Nephron progenitor cell (in vitro differentiated cells): Measurements from ENCODE around the gene UBAC2.
A peak's percentile ranks its signal among the peaks of the same experiment; 100 is the strongest.

Experiments used
- DNase-seq: peaks from one replicate; pipeline ENCODE4 v3.0.0; 2021
- H3K27ac Mint-ChIP-seq: 2 replicates; pipeline ENCODE4 v1.8.0; 2021; ENCODE audit warnings: mild to moderate bottlenecking, moderate library complexity, mixed read lengths
- H3K27me3 Mint-ChIP-seq: 2 replicates; pipeline ENCODE4 v1.8.0; 2021; ENCODE audit warnings: mild to moderate bottlenecking, low read depth, mixed read lengths; ENCODE audit not compliant: poor library complexity
- H3K36me3 Mint-ChIP-seq: 2 replicates; pipeline ENCODE4 v1.8.0; 2021; ENCODE audit warnings: low read depth, mixed read lengths
- H3K4me1 Mint-ChIP-seq: 2 replicates; pipeline ENCODE4 v1.8.0; 2021; ENCODE audit warnings: mixed read lengths
- H3K4me3 Mint-ChIP-seq: 2 replicates; pipeline ENCODE4 v1.8.0; 2021; ENCODE audit warnings: mild to moderate bottlenecking, moderate library complexity, mixed read lengths
- H3K9me3 Mint-ChIP-seq: 2 replicates; pipeline ENCODE4 v1.8.0; 2021; ENCODE audit warnings: mild to moderate bottlenecking, moderate library complexity, mixed read lengths
- TF ChIP-seq, protein P1 (sequence below): fragments of 200-600 bp; sonication (generic); IDR thresholded peaks from 2 replicates; pipeline ENCODE4 v1.5.0; 2021; ENCODE audit warnings: antibody characterized with exemption

Gene UBAC2

GRCh38 chr13:99367106-99367616, 166.5 kb downstream of the UBAC2 start:
- H3K4me1 Mint-ChIP-seq, result peaks cover 31% of the 10 kb centered on the region
- H3K27me3 Mint-ChIP-seq, result no peaks in the 10 kb centered on the region
- peak overlapping the region; percentile 15 for H3K27ac Mint-ChIP-seq
- no peak overlapping the region for H3K4me3 Mint-ChIP-seq
- DNase-seq, result no peak
- TF ChIP-seq, protein P1, sequence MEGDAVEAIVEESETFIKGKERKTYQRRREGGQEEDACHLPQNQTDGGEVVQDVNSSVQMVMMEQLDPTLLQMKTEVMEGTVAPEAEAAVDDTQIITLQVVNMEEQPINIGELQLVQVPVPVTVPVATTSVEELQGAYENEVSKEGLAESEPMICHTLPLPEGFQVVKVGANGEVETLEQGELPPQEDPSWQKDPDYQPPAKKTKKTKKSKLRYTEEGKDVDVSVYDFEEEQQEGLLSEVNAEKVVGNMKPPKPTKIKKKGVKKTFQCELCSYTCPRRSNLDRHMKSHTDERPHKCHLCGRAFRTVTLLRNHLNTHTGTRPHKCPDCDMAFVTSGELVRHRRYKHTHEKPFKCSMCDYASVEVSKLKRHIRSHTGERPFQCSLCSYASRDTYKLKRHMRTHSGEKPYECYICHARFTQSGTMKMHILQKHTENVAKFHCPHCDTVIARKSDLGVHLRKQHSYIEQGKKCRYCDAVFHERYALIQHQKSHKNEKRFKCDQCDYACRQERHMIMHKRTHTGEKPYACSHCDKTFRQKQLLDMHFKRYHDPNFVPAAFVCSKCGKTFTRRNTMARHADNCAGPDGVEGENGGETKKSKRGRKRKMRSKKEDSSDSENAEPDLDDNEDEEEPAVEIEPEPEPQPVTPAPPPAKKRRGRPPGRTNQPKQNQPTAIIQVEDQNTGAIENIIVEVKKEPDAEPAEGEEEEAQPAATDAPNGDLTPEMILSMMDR, result no peak
- no peaks in the 10 kb centered on the region for H3K9me3 Mint-ChIP-seq
- peaks cover 51% of the 10 kb centered on the region for H3K36me3 Mint-ChIP-seq

DNA sequence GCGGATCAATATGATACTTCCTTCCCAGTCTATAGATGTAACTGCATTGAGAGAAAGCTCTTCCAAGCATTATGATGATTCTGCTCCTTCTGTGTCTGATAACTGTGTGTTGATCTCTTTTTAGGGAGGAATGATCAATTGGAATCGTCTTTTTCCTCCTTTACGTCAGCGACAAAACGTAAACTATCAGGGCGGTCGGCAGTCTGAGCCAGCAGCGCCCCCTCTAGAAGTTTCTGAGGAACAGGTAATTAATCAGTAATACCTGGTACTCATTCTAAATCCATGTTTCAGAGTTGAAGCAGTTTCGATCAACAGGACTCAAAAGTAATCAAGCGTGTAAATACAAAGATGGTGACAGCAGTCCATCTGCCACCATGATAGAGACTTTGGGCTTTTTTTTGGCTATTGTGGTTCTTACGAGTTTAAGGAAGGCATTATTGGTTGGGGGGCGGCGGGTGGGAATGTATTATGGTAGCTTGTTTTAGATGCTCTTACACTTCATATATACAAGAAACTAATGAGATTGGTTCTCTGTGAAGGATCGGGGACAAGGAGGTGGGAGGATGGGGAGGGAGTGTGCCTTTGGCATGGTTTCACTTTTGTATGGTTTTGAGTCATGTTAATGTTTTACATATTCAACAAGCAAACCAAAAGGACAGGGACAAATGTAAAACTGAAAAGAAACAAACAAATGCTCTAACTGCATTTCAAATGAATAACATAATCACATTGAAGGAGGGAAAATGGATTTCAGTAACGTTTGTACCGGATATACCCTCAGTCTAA, 167.2 kb downstream of the UBAC2 start:
- H3K27me3 Mint-ChIP-seq, result no peaks in the 10 kb centered on the region
- H3K36me3 Mint-ChIP-seq, result peaks cover 50% of the 10 kb centered on the region
- peak overlapping the region; percentile 66 for H3K27ac Mint-ChIP-seq
- no peak overlapping the region for H3K4me3 Mint-ChIP-seq
- H3K4me1 Mint-ChIP-seq, result peaks cover 31% of the 10 kb centered on the region
- DNase-seq, result no peak
- TF ChIP-seq, protein P1, result no peak
- H3K9me3 Mint-ChIP-seq, result no peaks in the 10 kb centered on the region

GRCh38 chr13:99370481-99371275, 170.0 kb downstream of the UBAC2 start:
- no peak overlapping the region for H3K4me3 Mint-ChIP-seq
- H3K27ac Mint-ChIP-seq, result no peak overlapping the region
- H3K27me3 Mint-ChIP-seq, result no peaks in the 10 kb centered on the region
- no peak for DNase-seq
- TF ChIP-seq, protein P1, result no peak
- no peaks in the 10 kb centered on the region for H3K9me3 Mint-ChIP-seq
- peaks cover 62% of the 10 kb centered on the region for H3K36me3 Mint-ChIP-seq
- peaks cover 31% of the 10 kb centered on the region for H3K4me1 Mint-ChIP-seq

DNA sequence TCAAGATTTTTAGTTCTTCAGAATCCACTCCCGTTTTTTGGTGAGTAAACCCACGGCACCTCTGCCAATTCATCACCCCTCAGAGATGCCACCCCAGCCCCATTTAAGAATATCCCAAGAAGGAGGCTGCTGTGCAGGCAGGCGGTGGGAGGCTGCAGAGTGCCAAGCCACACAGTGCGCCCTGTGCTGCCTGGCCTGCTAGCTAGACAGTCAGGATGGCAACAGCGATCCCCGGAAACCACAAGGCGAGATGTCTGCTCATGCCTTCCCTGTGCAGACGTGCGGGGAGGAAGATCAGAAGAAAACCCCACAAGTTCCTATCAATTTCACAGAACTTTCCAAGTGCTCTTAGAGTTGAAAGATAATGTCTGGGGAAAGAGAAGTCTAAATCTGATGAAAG, 171.3 kb downstream of the UBAC2 start:
- Mint-ChIP-seq H3K4me3 (no peak overlapping the region), H3K27me3 (no peaks in the 10 kb centered on the region), H3K9me3 (no peaks in the 10 kb centered on the region), H3K4me1 (peaks cover 35% of the 10 kb centered on the region), H3K27ac (no peak overlapping the region), H3K36me3 (peaks cover 71% of the 10 kb centered on the region)
- TF ChIP-seq, protein P1, result no peak
- DNase-seq, result no peak

GRCh38 chr13:99373436-99373835, 172.8 kb downstream of the UBAC2 start:
- H3K4me3 Mint-ChIP-seq, result no peak overlapping the region
- H3K9me3 Mint-ChIP-seq, result no peaks in the 10 kb centered on the region
- TF ChIP-seq, protein P1, result no peak
- H3K27me3 Mint-ChIP-seq, result no peaks in the 10 kb centered on the region
- peaks cover 22% of the 10 kb centered on the region for H3K4me1 Mint-ChIP-seq
- no peak overlapping the region for H3K27ac Mint-ChIP-seq
- DNase-seq, result no peak
- peaks cover 75% of the 10 kb centered on the region for H3K36me3 Mint-ChIP-seq
